Bone marrow (tissue), 2 donors: ENCODE measurements around the gene PNMT.
"Not testable (repeated sequence)": the region's sequence is repeated elsewhere in the genome, so short reads cannot be mapped to it uniquely, and the experiment has no call there.

Experiments used
- DNase-seq, 2 donors: peaks; one replicate each; lab custom pipeline; 2025; lab: John Stamatoyannopoulos, UW

Gene PNMT

DNA sequence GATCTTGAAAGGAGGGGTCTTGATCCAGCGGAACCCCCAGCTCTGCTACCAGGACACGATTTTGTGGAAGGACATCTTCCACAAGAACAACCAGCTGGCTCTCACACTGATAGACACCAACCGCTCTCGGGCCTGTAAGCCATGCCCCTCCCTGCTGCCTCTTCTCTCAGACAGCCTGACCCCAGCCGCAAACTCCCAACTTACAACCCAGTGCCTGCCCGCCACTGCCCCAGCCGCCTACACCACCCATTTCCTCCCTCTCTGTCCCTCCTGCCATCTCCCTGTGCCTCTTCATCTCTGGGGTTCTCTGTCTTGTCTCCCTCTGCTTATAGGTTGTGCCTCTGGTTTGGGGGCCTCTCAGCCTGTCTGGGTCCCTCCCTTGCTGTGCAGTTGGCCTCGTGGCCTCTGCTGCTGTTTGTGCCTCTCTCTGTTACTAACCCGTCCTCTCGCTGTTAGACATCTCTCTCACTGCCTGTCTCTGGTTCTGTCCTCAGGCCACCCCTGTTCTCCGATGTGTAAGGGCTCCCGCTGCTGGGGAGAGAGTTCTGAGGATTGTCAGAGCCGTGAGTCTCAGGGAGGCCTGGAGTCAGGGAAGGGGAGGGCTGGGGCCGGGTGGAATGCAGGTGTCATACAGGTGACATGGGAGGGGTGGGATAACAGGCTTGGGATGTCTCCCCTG, 41.2 kb downstream of the PNMT start:
- DNase-seq: no peak

DNA sequence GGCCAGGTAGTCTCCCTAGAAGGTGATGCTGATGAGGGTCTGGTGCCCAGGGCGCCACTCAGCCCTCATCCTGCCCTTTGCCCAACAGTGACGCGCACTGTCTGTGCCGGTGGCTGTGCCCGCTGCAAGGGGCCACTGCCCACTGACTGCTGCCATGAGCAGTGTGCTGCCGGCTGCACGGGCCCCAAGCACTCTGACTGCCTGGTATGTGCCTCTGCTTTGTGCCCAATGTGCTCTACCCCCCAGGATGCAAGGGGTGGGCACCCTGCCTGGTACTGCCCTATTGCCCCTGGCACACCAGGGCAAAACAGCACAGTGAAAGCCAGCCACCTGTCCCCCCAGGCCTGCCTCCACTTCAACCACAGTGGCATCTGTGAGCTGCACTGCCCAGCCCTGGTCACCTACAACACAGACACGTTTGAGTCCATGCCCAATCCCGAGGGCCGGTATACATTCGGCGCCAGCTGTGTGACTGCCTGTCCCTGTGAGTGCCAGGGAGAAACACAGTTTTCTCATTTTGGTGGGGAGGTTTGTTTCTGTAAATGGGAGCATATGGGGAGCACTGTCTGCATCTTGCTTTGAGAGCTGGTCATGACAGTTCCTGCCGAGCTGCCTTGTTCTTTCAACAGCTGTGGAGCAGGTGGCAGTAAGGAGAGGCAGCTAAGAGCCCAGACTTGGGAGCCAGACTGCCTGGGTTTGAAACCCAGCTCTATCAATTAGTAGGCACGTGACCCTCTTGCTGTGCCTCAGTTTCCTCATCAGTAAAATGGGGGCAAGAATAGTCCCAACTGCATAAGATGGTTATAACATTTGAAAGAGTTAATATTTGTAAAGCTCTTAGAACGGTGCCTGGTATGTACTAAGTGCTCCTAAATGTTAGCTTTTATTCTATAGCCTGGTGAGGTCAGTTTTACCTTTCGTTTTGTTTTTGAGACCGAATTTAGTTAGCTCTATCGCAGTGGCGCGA, 42.0 kb downstream of the PNMT start:
- no peak for DNase-seq

DNA sequence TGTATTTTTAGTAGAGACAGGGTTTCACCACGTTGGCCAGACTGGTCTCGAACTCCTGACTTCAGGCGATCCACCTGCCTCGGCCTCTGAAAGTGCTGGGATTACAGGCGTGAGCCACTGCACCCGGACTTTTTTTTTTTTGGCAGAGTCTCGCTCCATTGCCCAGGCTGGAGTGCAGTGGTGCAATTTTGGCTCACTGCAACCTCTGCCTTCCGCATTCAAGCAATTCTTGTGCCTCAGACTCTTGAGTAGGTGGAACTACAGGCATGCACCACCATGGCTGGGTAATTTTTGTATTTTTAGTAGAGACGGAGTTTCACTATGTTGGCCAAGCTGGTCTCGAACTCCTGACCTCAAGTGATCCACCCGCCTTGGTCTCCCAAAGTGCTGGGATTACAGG, 42.8 kb downstream of the PNMT start:
- DNase-seq: not testable (repeated sequence)

DNA sequence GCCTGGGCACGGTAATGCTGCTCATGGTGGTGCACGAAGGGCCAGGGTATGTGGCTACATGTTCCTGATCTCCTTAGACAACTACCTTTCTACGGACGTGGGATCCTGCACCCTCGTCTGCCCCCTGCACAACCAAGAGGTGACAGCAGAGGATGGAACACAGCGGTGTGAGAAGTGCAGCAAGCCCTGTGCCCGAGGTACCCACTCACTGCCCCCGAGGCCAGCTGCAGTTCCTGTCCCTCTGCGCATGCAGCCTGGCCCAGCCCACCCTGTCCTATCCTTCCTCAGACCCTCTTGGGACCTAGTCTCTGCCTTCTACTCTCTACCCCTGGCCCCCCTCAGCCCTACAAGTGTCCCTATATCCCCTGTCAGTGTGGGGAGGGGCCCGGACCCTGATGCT, 43.6 kb downstream of the PNMT start:
- DNase-seq: no peak

DNA sequence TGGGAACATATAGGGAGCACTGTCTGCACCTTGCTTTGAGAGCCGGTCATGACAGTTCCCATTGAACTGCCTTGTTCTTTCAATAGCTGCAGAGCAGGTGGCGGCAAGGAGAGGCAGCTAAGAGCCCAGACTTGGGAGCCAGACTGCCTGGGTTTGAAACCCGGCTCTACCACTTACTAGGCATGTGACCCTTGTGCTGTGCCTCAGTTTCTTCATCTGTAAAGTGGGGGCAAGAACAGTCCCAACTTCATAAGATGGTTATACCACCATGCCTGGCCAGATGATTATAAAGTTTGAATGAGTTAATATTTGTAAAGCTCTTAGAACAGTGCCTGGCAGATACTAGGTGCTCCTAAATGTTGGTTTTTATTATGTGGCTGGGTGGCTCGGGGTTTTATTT, 46.0 kb downstream of the PNMT start:
- DNase-seq: no peak

DNA sequence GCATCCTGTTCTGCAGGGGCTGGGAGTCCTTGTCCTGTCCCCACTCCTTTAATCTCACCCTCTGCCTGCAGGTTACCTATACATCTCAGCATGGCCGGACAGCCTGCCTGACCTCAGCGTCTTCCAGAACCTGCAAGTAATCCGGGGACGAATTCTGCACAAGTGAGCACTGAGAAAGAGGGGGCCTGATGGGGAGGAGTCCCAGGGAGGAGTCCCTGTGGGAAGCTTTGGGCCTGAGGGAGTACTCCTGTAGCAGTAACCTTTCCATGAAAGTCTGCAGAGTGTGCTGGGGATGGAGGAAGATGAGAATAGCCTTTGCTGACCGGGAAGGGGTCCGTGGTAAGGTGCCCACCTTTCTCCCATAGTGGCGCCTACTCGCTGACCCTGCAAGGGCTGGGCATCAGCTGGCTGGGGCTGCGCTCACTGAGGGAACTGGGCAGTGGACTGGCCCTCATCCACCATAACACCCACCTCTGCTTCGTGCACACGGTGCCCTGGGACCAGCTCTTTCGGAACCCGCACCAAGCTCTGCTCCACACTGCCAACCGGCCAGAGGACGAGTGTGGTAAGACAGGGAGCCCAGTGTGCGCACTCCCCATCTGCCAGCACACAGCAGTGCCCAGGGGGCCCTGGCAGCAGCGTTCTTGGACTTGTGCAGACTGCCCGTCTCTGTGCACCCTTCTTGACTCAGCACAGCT, 47.3 kb downstream of the PNMT start:
- DNase-seq: no peak

DNA sequence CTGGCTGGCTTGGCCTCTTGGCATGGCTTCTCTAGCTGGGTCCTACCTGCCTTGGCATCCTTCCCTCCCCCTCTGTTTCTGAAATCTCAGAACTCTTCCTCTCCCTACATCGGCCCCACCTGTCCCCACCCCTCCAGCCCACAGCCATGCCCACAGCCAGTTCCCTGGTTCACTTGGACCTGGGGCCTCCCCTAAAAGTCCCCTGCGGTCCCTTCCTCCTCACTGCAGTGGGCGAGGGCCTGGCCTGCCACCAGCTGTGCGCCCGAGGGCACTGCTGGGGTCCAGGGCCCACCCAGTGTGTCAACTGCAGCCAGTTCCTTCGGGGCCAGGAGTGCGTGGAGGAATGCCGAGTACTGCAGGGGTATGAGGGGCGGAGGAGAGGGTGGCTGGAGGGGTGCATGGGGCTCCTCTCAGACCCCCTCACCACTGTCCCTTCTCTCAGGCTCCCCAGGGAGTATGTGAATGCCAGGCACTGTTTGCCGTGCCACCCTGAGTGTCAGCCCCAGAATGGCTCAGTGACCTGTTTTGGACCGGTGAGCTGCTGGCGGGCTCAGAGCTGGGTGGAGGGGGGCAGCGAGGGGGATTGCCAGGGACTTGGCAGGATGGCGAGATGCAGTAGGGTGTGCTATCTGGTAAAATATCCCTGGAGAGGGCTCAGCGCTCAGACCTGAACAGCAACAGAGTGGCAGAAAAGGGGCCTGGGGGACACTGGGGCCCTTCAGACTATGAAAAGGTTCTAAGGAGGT, 48.0 kb downstream of the PNMT start:
- no peak for DNase-seq

DNA sequence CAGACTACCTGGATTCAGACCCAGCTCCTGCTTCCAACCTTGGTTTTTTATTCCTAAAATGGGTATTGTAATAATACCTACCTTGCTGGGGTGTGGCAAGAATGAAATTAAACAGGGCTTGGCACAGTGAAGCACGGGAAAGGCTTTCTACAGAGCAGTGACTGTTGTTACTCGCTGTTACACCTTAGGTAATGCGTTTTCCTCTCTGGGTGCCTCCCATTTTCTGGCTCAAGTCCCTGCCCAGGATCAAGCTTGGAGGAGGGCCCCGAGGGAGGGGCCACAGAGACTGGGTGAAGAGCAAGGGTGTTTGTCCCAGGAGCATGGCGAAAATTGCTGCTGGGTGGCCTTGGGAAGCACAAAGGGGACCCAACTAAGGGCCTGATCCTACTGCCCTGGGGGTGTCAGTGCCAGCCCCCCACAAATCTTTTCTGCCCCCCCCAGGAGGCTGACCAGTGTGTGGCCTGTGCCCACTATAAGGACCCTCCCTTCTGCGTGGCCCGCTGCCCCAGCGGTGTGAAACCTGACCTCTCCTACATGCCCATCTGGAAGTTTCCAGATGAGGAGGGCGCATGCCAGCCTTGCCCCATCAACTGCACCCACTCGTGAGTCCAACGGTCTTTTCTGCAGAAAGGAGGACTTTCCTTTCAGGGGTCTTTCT, 48.8 kb downstream of the PNMT start:
- no peak for DNase-seq

DNA sequence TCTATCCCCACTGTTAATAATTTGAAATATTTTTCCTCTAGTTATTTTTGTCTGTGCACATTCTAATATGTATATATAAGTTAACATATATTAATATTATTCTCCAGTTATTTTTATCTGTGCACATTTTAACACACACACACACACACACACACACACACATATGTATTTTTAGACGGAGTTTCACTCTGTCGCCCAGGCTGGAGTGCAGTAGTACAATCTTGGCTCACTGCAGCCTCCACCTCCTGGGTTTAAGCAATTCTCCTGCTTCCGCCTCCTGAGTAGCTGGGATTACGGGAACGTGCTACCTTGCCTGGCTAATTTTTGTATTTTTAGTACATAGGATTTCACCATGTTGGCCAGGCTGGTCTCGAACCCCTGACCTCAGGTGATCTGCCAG, 49.4 kb downstream of the PNMT start:
- DNase-seq: no peak

DNA sequence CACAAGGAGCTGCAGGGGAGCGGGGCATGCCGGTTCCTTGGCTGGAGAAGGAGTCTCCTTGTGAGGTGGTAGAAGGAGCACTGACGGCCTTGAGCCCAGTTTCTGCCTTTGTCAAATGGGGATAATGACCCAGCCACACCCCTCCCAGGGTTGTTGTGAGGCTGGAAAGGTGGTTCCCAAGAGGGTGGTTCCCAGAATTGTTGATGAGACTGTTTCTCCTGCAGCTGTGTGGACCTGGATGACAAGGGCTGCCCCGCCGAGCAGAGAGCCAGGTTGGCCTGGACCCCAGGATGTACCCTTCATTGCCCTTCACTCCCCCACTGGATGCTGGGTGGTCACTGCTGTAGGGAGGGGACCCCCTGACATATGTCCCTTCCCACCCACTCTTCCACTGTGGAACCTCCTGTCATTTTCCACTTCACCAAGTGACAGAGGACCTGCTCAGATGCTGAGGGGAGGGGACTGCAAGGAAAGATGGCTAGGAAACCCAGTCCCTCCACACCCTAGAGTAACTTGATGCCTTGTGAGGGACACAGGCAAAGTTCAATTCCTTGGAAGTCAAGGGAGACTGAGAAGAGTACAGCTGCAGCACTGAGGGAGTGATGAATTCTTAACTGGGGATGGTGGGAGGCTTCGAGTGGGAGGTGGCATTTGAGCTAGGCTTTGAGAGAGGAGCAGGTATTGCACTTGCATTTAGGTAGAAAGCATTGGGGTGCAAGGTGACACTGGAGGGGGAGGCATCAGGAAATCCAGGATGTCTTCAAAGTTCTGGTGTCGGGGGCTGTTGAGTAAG, 51.5 kb downstream of the PNMT start:
- no peak for DNase-seq
